Skeletal muscle tissue (tissue), 4 donors: Measurements from ENCODE around the gene UNCX. TPM values are rescaled to one million over a fixed set of nuclear protein-coding genes. Genes with fewer than 3 reads are reported as not detected.
"Not testable (repeated sequence)": the region's sequence is repeated elsewhere in the genome, so short reads cannot be mapped to it uniquely, and the experiment has no call there.

Experiments used
- H3K27ac ChIP-seq: one replicate; pipeline ENCODE4 v1.7.0; 2013; ENCODE audit warnings: mild to moderate bottlenecking, low read depth, low read length, inconsistent platforms
- H3K27me3 ChIP-seq, 3 donors: one replicate each; pipeline ENCODE4 v1.7.0; 2013; ENCODE audit warnings: low read length in 3 of 3; ENCODE audit not compliant: control insufficient read depth in 3 of 3, insufficient read depth in 3 of 3
- H3K36me3 ChIP-seq, 3 donors: one replicate each; pipeline ENCODE4 v1.7.0; 2013; ENCODE audit warnings: low read length in 3 of 3; ENCODE audit not compliant: control insufficient read depth in 3 of 3, insufficient read depth in 3 of 3
- H3K4me1 ChIP-seq, 3 donors: one replicate each; pipeline ENCODE4 v1.7.0; 2013; ENCODE audit warnings: low read length in 3 of 3, mild to moderate bottlenecking in 3 of 3; ENCODE audit not compliant: control insufficient read depth in 3 of 3, insufficient read depth in 3 of 3
- H3K4me3 ChIP-seq, 3 donors: one replicate each; pipeline ENCODE4 v1.7.0; 2013; ENCODE audit warnings: low read length in 3 of 3
- H3K9ac ChIP-seq, 3 donors: one replicate each; pipeline ENCODE4 v1.7.0; 2013; ENCODE audit warnings: low read length in 3 of 3, mild to moderate bottlenecking in 3 of 3, moderate library complexity in 2 of 3, low read depth in 1 of 3
- H3K9me3 ChIP-seq, 3 donors: one replicate each; pipeline ENCODE4 v1.7.0; 2013; ENCODE audit warnings: low read length in 3 of 3; ENCODE audit not compliant: control insufficient read depth in 3 of 3
- total RNA-seq: library from RNA; depleted of rRNA; stranded (reverse); fragments of >200 nt; gene quantifications from one replicate; pipeline ENCODE4 v1.2.3, GENCODE V29; 2014
- donor health status: Osteomylitis.

The UNCX gene
- total RNA-seq, 1 donor from 2014 or later, result not detected

DNA sequence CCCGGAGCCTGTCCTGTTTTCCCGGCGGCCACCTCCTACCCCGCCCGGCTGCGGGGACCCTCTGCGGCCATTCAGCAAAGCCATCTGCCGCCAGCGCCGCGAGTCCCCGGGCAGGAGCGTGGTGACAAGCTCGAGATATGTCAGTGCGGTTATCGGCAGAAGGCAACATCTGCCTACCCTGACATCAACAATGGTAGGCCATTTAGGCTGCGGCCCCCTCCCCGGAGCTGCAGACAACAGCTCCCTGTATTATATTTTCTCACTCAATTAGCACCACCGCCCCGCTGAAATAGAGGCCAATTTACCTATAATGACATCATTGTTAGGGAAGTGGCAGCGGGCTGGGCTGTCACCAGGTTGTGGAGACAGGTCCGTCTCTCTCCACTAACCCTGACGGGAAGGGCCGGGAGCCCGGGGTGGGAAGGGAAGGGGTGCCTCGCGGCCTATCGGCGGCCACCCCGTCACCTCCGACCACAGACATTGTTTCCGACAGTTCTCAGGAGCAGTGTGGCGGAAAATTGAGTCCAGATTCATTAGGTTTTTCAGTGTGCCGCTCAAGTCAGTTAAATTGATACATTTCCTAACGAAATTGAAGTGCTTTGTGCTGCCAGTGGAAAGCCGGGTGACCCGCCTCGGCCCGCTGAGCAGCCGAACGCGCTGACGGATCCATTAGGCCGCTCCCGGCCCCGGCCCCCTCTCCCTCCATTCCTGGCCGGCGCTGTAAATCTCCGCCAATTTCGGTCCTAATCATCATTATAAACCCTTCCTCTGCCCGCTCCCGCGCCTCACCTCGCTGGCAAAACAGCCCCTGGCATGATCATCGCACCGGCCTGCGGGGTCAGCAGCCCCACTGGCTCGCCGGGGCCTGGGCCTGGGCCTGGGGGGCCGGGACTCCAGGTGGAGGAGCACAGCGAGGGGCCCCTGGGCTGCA lies 43.0 kb downstream of the UNCX start:
- peaks cover 14 to 37% (median 33%) of the 10 kb centered on the region in 3 donors for H3K27me3 ChIP-seq

GRCh38 chr7:1276626-1277175 lies 44.0 kb downstream of the UNCX start:
- H3K4me1 ChIP-seq, result no peaks in the 10 kb centered on the region
- H3K9me3 ChIP-seq, result peaks cover 0 to 6% (median 3%) of the 10 kb centered on the region in 3 donors
- no peak overlapping the region for H3K27ac ChIP-seq
- no peaks in the 10 kb centered on the region for H3K36me3 ChIP-seq
- no peak overlapping the region for H3K4me3 ChIP-seq
- H3K9ac ChIP-seq, result no peak overlapping the region
- H3K27me3 ChIP-seq, result peaks cover 12 to 31% (median 30%) of the 10 kb centered on the region in 3 donors

More for the DNA sequence above, 43.0 kb downstream of the UNCX start:
- Histone ChIP-seq H3K4me3 (no peak overlapping the region), H3K36me3 (no peaks in the 10 kb centered on the region), H3K4me1 (no peaks in the 10 kb centered on the region), H3K9ac (no peak overlapping the region), H3K27ac (no peak overlapping the region), H3K9me3 (peaks cover 0 to 6% (median 3%) of the 10 kb centered on the region in 3 donors)

DNA sequence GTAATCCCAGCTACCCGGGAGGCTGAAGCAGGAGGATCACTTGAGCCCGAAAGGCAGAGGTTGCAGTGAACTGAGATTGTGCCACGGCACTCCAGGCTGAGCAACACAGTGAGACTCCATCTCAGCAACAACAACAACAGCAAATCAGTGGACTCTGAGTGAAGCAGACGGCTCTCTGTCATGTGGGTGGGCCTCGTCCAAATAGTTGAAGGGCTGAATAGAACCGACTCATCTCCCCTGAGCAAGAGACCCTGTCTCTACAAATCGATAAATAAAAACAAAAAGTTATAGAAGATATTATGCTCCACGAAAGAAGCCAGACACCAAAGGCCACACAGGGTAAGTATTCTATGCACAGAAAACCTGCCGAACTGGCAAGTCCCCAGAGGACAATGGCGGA lies 45.9 kb downstream of the UNCX start:
- H3K27me3 ChIP-seq, result peaks cover 8 to 34% (median 27%) of the 10 kb centered on the region in 3 donors
- H3K36me3 ChIP-seq, result no peaks in the 10 kb centered on the region
- no peak overlapping the region for H3K9ac ChIP-seq
- no peak overlapping the region for H3K4me3 ChIP-seq
- peaks cover 0 to 3% (median 0%) of the 10 kb centered on the region in 3 donors for H3K9me3 ChIP-seq
- no peaks in the 10 kb centered on the region for H3K4me1 ChIP-seq
- no peak overlapping the region for H3K27ac ChIP-seq

DNA sequence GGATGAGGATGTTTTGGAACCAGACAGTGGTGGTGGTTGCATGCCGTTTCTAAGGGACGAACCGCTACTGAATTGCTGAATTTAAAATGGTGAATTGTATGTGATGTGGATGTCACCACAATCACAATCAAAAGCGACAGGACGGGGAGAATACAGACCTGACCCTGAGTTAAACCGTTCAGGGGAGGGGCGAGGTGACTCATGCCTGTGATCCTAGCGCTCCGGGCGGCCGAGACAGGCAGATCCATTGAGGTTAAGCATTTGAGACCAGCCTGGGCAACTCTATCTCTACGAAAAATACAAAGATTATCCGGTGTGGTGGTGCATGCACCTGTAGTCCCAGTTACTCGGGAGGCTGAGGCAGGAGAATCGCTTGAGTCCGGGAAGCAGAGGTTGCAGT lies 46.4 kb downstream of the UNCX start:
- Histone ChIP-seq H3K27me3 (peaks cover 8 to 35% (median 29%) of the 10 kb centered on the region in 3 donors), H3K36me3 (no peaks in the 10 kb centered on the region), H3K27ac (no peak overlapping the region), H3K9me3 (peaks cover 0 to 3% (median 0%) of the 10 kb centered on the region in 3 donors), H3K9ac (no peak overlapping the region), H3K4me3 (no peak overlapping the region), H3K4me1 (no peaks in the 10 kb centered on the region)

DNA sequence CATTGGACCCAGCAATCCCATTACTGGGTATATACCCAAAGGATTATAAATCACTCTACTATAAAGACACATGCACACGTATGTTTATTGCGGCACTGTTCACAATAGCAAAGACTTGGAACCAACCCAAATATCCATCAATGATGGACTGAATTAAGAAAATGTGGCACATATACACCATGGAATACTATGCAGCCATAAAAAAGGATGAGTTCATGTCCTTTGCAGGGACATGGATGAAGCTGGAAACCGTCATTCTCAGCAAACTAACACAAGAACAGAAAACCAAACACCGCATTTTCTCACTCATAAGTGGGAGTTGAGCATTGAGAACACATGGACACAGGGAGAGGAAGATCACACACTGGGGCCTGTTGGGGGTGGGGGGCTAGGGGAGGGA lies 47.2 kb downstream of the UNCX start:
- H3K36me3 ChIP-seq, H3K9ac ChIP-seq, H3K9me3 ChIP-seq, H3K4me1 ChIP-seq, H3K27ac ChIP-seq, H3K4me3 ChIP-seq: not testable (repeated sequence)
- peaks cover 8 to 31% (median 29%) of the 10 kb centered on the region in 3 donors for H3K27me3 ChIP-seq

GRCh38 chr7:1281068-1281467 lies 48.4 kb downstream of the UNCX start:
- Histone ChIP-seq H3K27ac (no peak overlapping the region), H3K27me3 (peaks cover 8 to 29% (median 21%) of the 10 kb centered on the region in 3 donors), H3K4me3 (no peak overlapping the region), H3K36me3 (no peaks in the 10 kb centered on the region), H3K4me1 (no peaks in the 10 kb centered on the region), H3K9ac (no peak overlapping the region), H3K9me3 (peaks cover 0 to 3% (median 0%) of the 10 kb centered on the region in 3 donors)

GRCh38 chr7:1282679-1283078 lies 50.0 kb downstream of the UNCX start:
- Histone ChIP-seq H3K9ac (no peak overlapping the region), H3K4me3 (no peak overlapping the region), H3K9me3 (no peaks in the 10 kb centered on the region), H3K27me3 (peaks cover 1 to 17% (median 14%) of the 10 kb centered on the region in 3 donors), H3K4me1 (no peaks in the 10 kb centered on the region), H3K27ac (no peak overlapping the region), H3K36me3 (no peaks in the 10 kb centered on the region)

DNA sequence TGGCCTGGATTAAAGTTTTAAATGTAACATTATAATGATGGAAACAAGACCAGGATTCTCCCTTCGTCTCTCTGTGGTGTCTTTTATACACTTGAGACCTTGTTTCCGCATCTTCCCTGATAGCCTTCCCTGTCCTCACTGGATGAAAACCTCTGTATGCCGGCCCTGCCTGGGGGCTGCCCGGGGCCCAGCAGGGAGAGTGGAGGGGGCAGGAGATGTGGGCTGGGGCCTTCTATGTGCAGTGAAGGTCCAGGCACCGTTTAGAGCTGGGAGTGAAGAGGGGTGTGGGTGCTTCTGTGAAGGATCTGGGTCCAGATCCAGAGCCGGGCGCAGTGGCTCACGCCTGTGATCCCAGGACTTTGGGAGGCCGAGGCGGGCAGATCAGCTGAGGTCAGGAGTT lies 50.7 kb downstream of the UNCX start:
- H3K36me3 ChIP-seq, result no peaks in the 10 kb centered on the region
- no peaks in the 10 kb centered on the region for H3K4me1 ChIP-seq

GRCh38 chr7:1283941-1284742 lies 51.5 kb downstream of the UNCX start:
- Histone ChIP-seq H3K27ac (no peak overlapping the region), H3K9me3 (no peaks in the 10 kb centered on the region), H3K36me3 (no peaks in the 10 kb centered on the region), H3K4me1 (no peaks in the 10 kb centered on the region), H3K4me3 (no peak overlapping the region), H3K9ac (no peak overlapping the region), H3K27me3 (peaks cover 4 to 25% (median 24%) of the 10 kb centered on the region in 3 donors)

More for the DNA sequence above, 50.7 kb downstream of the UNCX start:
- Histone ChIP-seq H3K27me3 (peaks cover 0 to 19% (median 18%) of the 10 kb centered on the region in 3 donors), H3K9me3 (no peaks in the 10 kb centered on the region), H3K9ac (no peak overlapping the region), H3K4me3 (no peak overlapping the region), H3K27ac (no peak overlapping the region)
